ENCODE data around the gene CCDC71L. TPM values are rescaled to one million over a fixed set of nuclear protein-coding genes. Genes with fewer than 3 reads are reported as not detected.
A peak's percentile ranks its signal among the peaks of the same experiment; 100 is the strongest.

CCDC71L gene
- total and polyA plus RNA-seq, 2 of the 4 experiments (the other 2 are of a cell fraction): 19.7 to 20.6 TPM

DNA sequence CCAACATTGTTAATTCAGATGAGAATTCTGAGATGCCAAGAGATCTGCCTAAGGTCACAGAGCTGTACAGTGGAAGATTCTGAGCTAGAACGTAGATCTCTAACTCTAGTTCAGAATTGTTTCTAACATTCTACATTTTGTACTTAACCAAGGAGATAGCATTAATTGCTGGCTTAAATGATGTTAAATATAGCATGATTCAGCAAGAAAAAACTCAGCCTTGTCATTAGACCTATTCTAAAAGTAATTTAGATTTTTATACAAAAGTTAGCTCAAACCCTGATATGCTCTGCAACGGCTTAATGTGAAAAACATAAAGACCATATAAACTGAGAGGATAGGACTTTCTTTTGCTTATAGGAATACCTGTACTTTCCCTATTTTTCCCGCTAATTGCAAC, 3.4 kb upstream of the CCDC71L start:
- dilution Hi-C loops (cut with HindIII; ENCODE audit: low sequenced_read_pairs, unreplicated experiment): no loop called here
- no CpG with 5 or more reads among the region's 3 CpGs for WGBS, 2 experiments (ENCODE audit: extremely low coverage in 2 of 2, insufficient read length in 1 of 2)

More for the DNA sequence above, 3.4 kb upstream of the CCDC71L start:
- Histone ChIP-seq H2AK5ac (ENCODE audit: low read depth, low read length) (no peak overlapping the region), H3K4me2 (ENCODE audit: low read depth, low read length) (no peak overlapping the region), H3K27ac (ENCODE audit: insufficient read depth, low read length) (no peak overlapping the region), H2BK20ac (ENCODE audit: low read depth, low read length) (no peak overlapping the region), H3K79me1 (ENCODE audit: low read depth in 1 of 2, low read length in 2 of 2) (peaks cover 4 to 15% of the 10 kb centered on the region in 2 experiments), H3K18ac (ENCODE audit: low read depth, low read length) (no peak overlapping the region), H3K9me3 (ENCODE audit: control insufficient read depth, insufficient read depth, low read length) (no peaks in the 10 kb centered on the region), H2BK15ac (ENCODE audit: low read depth, low read length) (no peak overlapping the region), H4K8ac (ENCODE audit: low read depth in 2 of 2, low read length in 2 of 2) (peak overlapping the region in 1 of 2 experiments; percentile 50; a peak in 1 of 4 replicates), H4K5ac (ENCODE audit: low read depth, low read length) (no peak overlapping the region), H3K56ac (ENCODE audit: extremely low read depth, insufficient read depth, low read length) (no peak overlapping the region), H3K4me1 (ENCODE audit: control insufficient read depth, insufficient read depth, low read length) (no peaks in the 10 kb centered on the region), H3K4ac (ENCODE audit: low read depth, low read length) (no peak overlapping the region), H2BK5ac (ENCODE audit: low read depth, low read length, poor library complexity, severe bottlenecking) (no peak overlapping the region), H3K36me3 (ENCODE audit: control insufficient read depth, insufficient read depth, low read length) (no peaks in the 10 kb centered on the region), H2BK120ac (ENCODE audit: low read depth, low read length) (no peak overlapping the region), H3K14ac (replicated peaks; ENCODE audit: low read depth, low read length) (no peak overlapping the region), H3K23ac (ENCODE audit: low read depth, low read length) (no peak overlapping the region), H2AK9ac (replicated peaks; ENCODE audit: low read depth, low read length, poor library complexity) (no peak overlapping the region), H3K4me3 (ENCODE audit: insufficient read depth, low read depth, low read length) (no peak overlapping the region), H3K9me1 (ENCODE audit: insufficient read depth, low read length) (peaks cover 4% of the 10 kb centered on the region; the same call in 1 of the 2 replicates), H3K27me3 (ENCODE audit: control insufficient read depth, insufficient read depth, low read length) (no peaks in the 10 kb centered on the region), H2AFZ (replicated peaks; ENCODE audit: low read length, poor library complexity) (no peak overlapping the region), H4K20me1 (ENCODE audit: insufficient read depth, low read length) (no peaks in the 10 kb centered on the region), H4K91ac (ENCODE audit: insufficient read depth, low read depth, low read length) (no peak overlapping the region), H3K9ac (ENCODE audit: low read depth, low read length) (no peak overlapping the region)
- ChIA-PET CTCF (interaction anchor here (1.2 to 1.5 kb wide), 3 partner anchors 72 to 122 kb away, joined by 3 to 6 read pairs (median 5); no protein-coding TSS in a partner anchor), POLR2A (ENCODE audit: unreplicated experiment) (no interaction called here)
- BruUV-seq (replicated peaks): no TSS peak
- in situ Hi-C loops (cut with MboI; ENCODE audit: low sequenced_read_pairs) (loop anchor here (10.0 kb wide), 1 partner anchor 490 kb away; no protein-coding TSS in a partner anchor), intact Hi-C loops (cut with micrococcal nuclease) (loop anchor here (5.0 kb wide), 2 partner anchors 297 to 483 kb away; no protein-coding TSS in a partner anchor)
- DNase-seq (no peak), ATAC-seq (ENCODE audit: low read depth) (no peak)
- TF ChIP-seq NFE2L2 (IDR thresholded peaks at IDR 0.05; ENCODE audit: low read depth, low read length): peak; percentile 50; the same call in 1 of the 2 replicates
- TF ChIP-seq MXI1 (IDR thresholded peaks at IDR 0.05; ENCODE audit: borderline replicate concordance, low read depth, low read length): no peak

Data from IMR-90 (cell line).